Spinal cord (tissue), 10 donors: Measurements from ENCODE around the gene MAN2B1. TPM values are rescaled to one million over a fixed set of nuclear protein-coding genes. Genes with fewer than 3 reads are reported as not detected.
A peak's percentile ranks its signal among the peaks of the same experiment; 100 is the strongest.
"Not testable (repeated sequence)": the region's sequence is repeated elsewhere in the genome, so short reads cannot be mapped to it uniquely, and the experiment has no call there.

Experiments used
- DNase-seq, 6 donors: peaks; one replicate each; pipeline versions ENCODE4 v3.0.0 to v3.0.0-alpha.2; 2013 to 2015; ENCODE audit warnings: low spot score in 6 of 6, low read depth in 4 of 6
- H3K27ac ChIP-seq: one replicate; pipeline ENCODE4 v1.5.1; 2013; ENCODE audit warnings: low read depth, low read length, control low read depth
- H3K27me3 ChIP-seq: one replicate; pipeline ENCODE4 v1.6.1; 2013; ENCODE audit warnings: low read length; ENCODE audit not compliant: control insufficient read depth, insufficient read depth
- H3K36me3 ChIP-seq: one replicate; pipeline ENCODE4 v1.6.1; 2013; ENCODE audit warnings: low read length; ENCODE audit not compliant: control insufficient read depth, insufficient read depth
- H3K4me1 ChIP-seq: one replicate; pipeline ENCODE4 v1.6.1; 2013; ENCODE audit warnings: low read length; ENCODE audit not compliant: control insufficient read depth, insufficient read depth
- H3K4me3 ChIP-seq: one replicate; pipeline ENCODE4 v1.5.1; 2013; ENCODE audit warnings: low read depth, low read length, control low read depth
- H3K9me3 ChIP-seq: one replicate; pipeline ENCODE4 v1.6.1; 2013; ENCODE audit warnings: low read length; ENCODE audit not compliant: control insufficient read depth, insufficient read depth
- WGBS: methylation state at CpG from one replicate; pipeline ENCODE4 v1.1.5; 2013; ENCODE audit warnings: missing lambda C conversion rate; ENCODE audit not compliant: insufficient coverage; 5-methylcytosine and 5-hydroxymethylcytosine counted together
- long read RNA-seq, 4 donors: transcript quantifications; one replicate each; lab custom pipeline, GENCODE V29; 2026
- polyA plus RNA-seq, 2 donors: library from polyadenylated mRNA; unstranded; fragments of 120-200 nt; gene quantifications; one replicate each; pipeline ENCODE4 v1.2.1, GENCODE V29; 2013; ENCODE audit not compliant: insufficient read length in 2 of 2
- total RNA-seq, 2 donors: library from RNA; depleted of rRNA in 1 of 2; stranded (reverse); fragments of 120-200 nt in 1 of 2; fragments of >200 nt in 1 of 2; gene quantifications; one replicate each; pipeline versions ENCODE4 v1.2.3 to v1.2.4, GENCODE V29; 2013 to 2014
- donor health status: healthy.

Gene MAN2B1
- total RNA-seq (10 to 100 TPM; 18.9 to 30.6 TPM), polyA plus RNA-seq (10 to 100 TPM; 31.5 to 38.7 TPM)
- long read RNA-seq, donor 1, partial matches to known transcripts: 0 of 6 reads
- long read RNA-seq, donor 1, other reads (novel, unspliced or antisense): 0 of 6 reads
- long read RNA-seq, donor 2, partial matches to known transcripts: 0 of 1 reads
- long read RNA-seq, donor 2, other reads (novel, unspliced or antisense): 0 of 1 reads
- long read RNA-seq, donor 3, partial matches to known transcripts: 0 of 1 reads
- long read RNA-seq, donor 3, other reads (novel, unspliced or antisense): 0 of 1 reads
- long read RNA-seq, donor 4, partial matches to known transcripts: 0 of 6 reads
- long read RNA-seq, donor 4, other reads (novel, unspliced or antisense): 0 of 6 reads

GRCh38 chr19:12666265-12667048 is at the start of gene MAN2B1, which contains the start of gene WDR83:
TSS of gene MAN2B1 (minus strand) at chr19:12666742. CDS start at chr19:12666701, 41 bp downstream.
TSS of gene WDR83 (plus strand) at chr19:12666807. CDS start at chr19:12669791, 2,984 bp downstream.
- peaks cover 44% of the 10 kb centered on the region for H3K4me1 ChIP-seq

DNA sequence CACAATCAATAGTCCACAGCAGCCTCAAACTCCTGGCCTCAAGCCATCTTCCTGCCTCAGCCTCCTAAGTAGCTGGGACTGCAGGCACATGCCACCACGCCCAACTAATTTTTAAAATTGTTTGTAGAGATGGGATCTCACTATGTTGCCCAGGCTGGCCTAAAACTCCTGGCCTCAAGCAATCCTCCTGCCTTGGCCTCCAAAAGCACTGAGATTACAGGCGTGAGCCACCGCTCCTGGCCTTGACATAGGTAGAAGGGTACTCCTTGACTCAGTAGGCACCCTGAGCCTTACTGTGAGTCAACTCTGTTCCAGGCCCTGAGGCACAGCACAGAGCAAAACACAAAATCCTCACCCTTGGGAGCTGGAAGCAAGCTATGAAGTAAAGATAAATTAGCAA is 49.4 kb upstream of the MAN2B1 start:
- H3K36me3 ChIP-seq: peaks cover 84% of the 10 kb centered on the region
- 100% methylated on average over 1 of the region's 3 CpGs for WGBS
- H3K4me1 ChIP-seq: peaks cover 15% of the 10 kb centered on the region
- H3K27me3 ChIP-seq: no peaks in the 10 kb centered on the region
- H3K4me3 ChIP-seq: no peak overlapping the region
- no peaks in the 10 kb centered on the region for H3K9me3 ChIP-seq
- DNase-seq: no peak
- H3K27ac ChIP-seq: no peak overlapping the region

More at GRCh38 chr19:12666265-12667048, at the start of gene MAN2B1, which contains the start of gene WDR83:
- peak within 1 kb of the TSS; percentile 78 for H3K4me3 ChIP-seq
- H3K36me3 ChIP-seq: peaks cover 55% of the 10 kb centered on the region
- no peaks in the 10 kb centered on the region for H3K9me3 ChIP-seq
- DNase-seq: peak in 5 of 6 donors; percentile 49 to 94 (median 76)
- 1% methylated on average over 46 of the region's 46 CpGs for WGBS
- H3K27ac ChIP-seq: peak within 1 kb of the TSS; percentile 61
- no peaks in the 10 kb centered on the region for H3K27me3 ChIP-seq

GRCh38 chr19:12715102-12715501 is 48.6 kb upstream of the MAN2B1 start:
- DNase-seq: no peak
- 97% methylated on average over 15 of the region's 15 CpGs for WGBS
- Histone ChIP-seq H3K27me3 (no peaks in the 10 kb centered on the region), H3K9me3 (no peaks in the 10 kb centered on the region), H3K36me3 (peaks cover 86% of the 10 kb centered on the region), H3K27ac (no peak overlapping the region), H3K4me3 (no peak overlapping the region), H3K4me1 (peaks cover 6% of the 10 kb centered on the region)

GRCh38 chr19:12713304-12713703 is 46.8 kb upstream of the MAN2B1 start:
- not testable (repeated sequence) for H3K9me3 ChIP-seq, H3K27me3 ChIP-seq, H3K27ac ChIP-seq, H3K4me3 ChIP-seq, DNase-seq, H3K4me1 ChIP-seq
- H3K36me3 ChIP-seq: peaks cover 91% of the 10 kb centered on the region
- 94% methylated on average over 3 of the region's 9 CpGs for WGBS

- H3K4me3 ChIP-seq, H3K4me1 ChIP-seq, H3K9me3 ChIP-seq, H3K27ac ChIP-seq, DNase-seq, H3K27me3 ChIP-seq: not testable (repeated sequence)
- H3K36me3 ChIP-seq: peaks cover 91% of the 10 kb centered on the region
- 86% methylated on average over 4 of the region's 14 CpGs for WGBS
These were observed 45.5 kb upstream of the MAN2B1 start for GRCh38 chr19:12712077-12712476.

- no peak for DNase-seq
- Histone ChIP-seq H3K4me3 (no peak overlapping the region), H3K36me3 (peaks cover 92% of the 10 kb centered on the region), H3K9me3 (no peaks in the 10 kb centered on the region), H3K27ac (no peak overlapping the region), H3K27me3 (no peaks in the 10 kb centered on the region), H3K4me1 (no peaks in the 10 kb centered on the region)
- 97% methylated on average over 13 of the region's 17 CpGs for WGBS
These were observed 44.6 kb upstream of the MAN2B1 start for GRCh38 chr19:12711187-12711586.

- Histone ChIP-seq H3K27ac (no peak overlapping the region), H3K4me3 (no peak overlapping the region), H3K9me3 (no peaks in the 10 kb centered on the region), H3K27me3 (no peaks in the 10 kb centered on the region), H3K36me3 (peaks cover 92% of the 10 kb centered on the region), H3K4me1 (no peaks in the 10 kb centered on the region)
- DNase-seq: no peak
- 97% methylated on average over 6 of the region's 8 CpGs for WGBS
These were observed 42.1 kb upstream of the MAN2B1 start for GRCh38 chr19:12708641-12709040.

- no peaks in the 10 kb centered on the region for H3K27me3 ChIP-seq
- peaks cover 99% of the 10 kb centered on the region for H3K36me3 ChIP-seq
- no peak overlapping the region for H3K27ac ChIP-seq
- 95% methylated on average over 10 of the region's 13 CpGs for WGBS
- H3K9me3 ChIP-seq: no peaks in the 10 kb centered on the region
- no peaks in the 10 kb centered on the region for H3K4me1 ChIP-seq
- DNase-seq: no peak
- no peak overlapping the region for H3K4me3 ChIP-seq
These were observed 39.8 kb upstream of the MAN2B1 start for GRCh38 chr19:12706332-12706718.

GRCh38 chr19:12705654-12706331 is 39.3 kb upstream of the MAN2B1 start:
- 94% methylated on average over 27 of the region's 29 CpGs for WGBS
- no peak overlapping the region for H3K27ac ChIP-seq
- no peaks in the 10 kb centered on the region for H3K4me1 ChIP-seq
- no peak overlapping the region for H3K4me3 ChIP-seq
- H3K9me3 ChIP-seq: no peaks in the 10 kb centered on the region
- H3K27me3 ChIP-seq: no peaks in the 10 kb centered on the region
- DNase-seq: no peak
- peaks cover 99% of the 10 kb centered on the region for H3K36me3 ChIP-seq
